NB4 (cell line): Measurements from ENCODE around the gene NTM.

ENCODE experiments used
- DNase-seq: peaks from one replicate; pipeline ENCODE4 v3.0.0; 2010; ENCODE audit warnings: low read depth
- H3K4me3 ChIP-seq: one replicate; pipeline ENCODE4 v1.5.1; 2011; ENCODE audit warnings: mild to moderate bottlenecking, low read depth, low read length, moderate library complexity
- CTCF ChIP-seq: IDR thresholded peaks from one replicate; pipeline ENCODE4 v1.5.1; 2012; ENCODE audit warnings: low read depth, low read length
- MYC ChIP-seq: IDR thresholded peaks from 2 replicates; pipeline ENCODE4 v1.6.1; 2011; ENCODE audit warnings: low read depth, low read length
- POLR2A ChIP-seq: IDR thresholded peaks from 2 replicates; pipeline ENCODE4 v1.6.1; 2011; ENCODE audit warnings: mild to moderate bottlenecking; ENCODE audit not compliant: insufficient read length; ENCODE audit errors: extremely low read depth
- TF ChIP-seq, protein P1 (sequence below): IDR thresholded peaks from 2 replicates; pipeline ENCODE4 v1.6.1; 2011; ENCODE audit warnings: low read depth, low read length

NTM gene

DNA sequence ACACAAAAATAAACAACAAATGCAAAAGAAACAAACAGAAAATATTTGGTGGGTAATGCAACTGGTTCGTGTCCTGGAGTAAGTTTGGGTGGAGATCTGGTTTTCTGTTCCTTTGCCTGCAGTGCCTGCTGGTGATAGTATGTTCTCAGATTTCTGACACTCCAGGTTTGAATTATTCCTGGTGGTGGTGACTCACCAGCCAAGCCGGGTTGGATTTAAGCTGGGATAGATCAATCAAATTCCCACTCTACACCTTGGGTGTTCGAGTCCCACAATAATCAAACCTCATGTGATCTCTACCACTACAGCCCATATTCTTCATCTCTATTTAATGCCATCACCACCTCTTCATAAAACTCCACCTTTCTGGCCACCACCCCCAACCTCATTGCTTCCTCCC lies 421.8 kb downstream of the NTM start:
- H3K4me3 ChIP-seq: no peak overlapping the region
- DNase-seq: no peak
- TF ChIP-seq POLR2A (no peak), CTCF (no peak), MYC (no peak)
- TF ChIP-seq, protein P1, sequence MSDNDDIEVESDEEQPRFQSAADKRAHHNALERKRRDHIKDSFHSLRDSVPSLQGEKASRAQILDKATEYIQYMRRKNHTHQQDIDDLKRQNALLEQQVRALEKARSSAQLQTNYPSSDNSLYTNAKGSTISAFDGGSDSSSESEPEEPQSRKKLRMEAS: no peak

GRCh38 chr11:131796089-131796488 lies 425.7 kb downstream of the NTM start:
- no peak for DNase-seq
- TF ChIP-seq POLR2A (no peak), MYC (no peak), CTCF (no peak)
- TF ChIP-seq, protein P1: no peak
- H3K4me3 ChIP-seq: no peak overlapping the region

GRCh38 chr11:131796541-131796940 lies 426.1 kb downstream of the NTM start:
- H3K4me3 ChIP-seq: no peak overlapping the region
- no peak for DNase-seq
- TF ChIP-seq, protein P1: no peak
- no peak for TF ChIP-seq MYC
- TF ChIP-seq CTCF: no peak
- no peak for TF ChIP-seq POLR2A

- no peak overlapping the region for H3K4me3 ChIP-seq
- TF ChIP-seq CTCF (no peak), MYC (no peak), POLR2A (no peak)
- TF ChIP-seq, protein P1: no peak
- no peak for DNase-seq
Measured at GRCh38 chr11:131800452-131800851, 430.0 kb downstream of the NTM start.

- no peak for DNase-seq
- TF ChIP-seq, protein P1: no peak
- TF ChIP-seq POLR2A: no peak
- TF ChIP-seq MYC: no peak
- TF ChIP-seq CTCF: no peak
Measured at GRCh38 chr11:131802440-131803115, 432.2 kb downstream of the NTM start.

DNA sequence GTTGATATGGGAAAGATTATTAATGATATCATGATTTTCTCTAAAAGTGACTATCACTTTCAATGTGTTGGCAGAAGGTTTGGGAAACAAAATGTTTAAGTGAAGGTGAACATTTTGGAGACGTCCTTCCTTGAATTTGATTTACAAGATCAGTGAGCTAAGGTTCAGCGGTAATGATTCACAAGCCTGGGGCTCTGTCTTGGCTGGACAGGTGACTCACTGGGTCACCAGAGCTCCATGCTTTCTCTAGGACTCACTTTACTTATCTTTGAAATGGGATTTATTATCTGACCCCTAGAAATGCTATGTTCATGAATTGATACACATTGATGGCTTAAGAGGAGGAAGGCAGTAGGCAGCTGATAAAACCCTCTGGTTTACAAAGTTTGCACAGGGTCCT lies 437.5 kb downstream of the NTM start:
- TF ChIP-seq CTCF (no peak), MYC (no peak), POLR2A (no peak)
- TF ChIP-seq, protein P1: no peak
- H3K4me3 ChIP-seq: no peak overlapping the region
- no peak for DNase-seq

More at GRCh38 chr11:131802440-131803115, 432.2 kb downstream of the NTM start:
- H3K4me3 ChIP-seq: no peak overlapping the region
